Astrocyte of the spinal cord (primary cell): Measurements from ENCODE around the gene C6orf132.

ENCODE experiments used
- DNase-seq: peaks from one replicate; pipeline ENCODE4 v3.0.0; 2011; ENCODE audit warnings: low read depth, low spot score
- H3K4me3 ChIP-seq: 2 replicates; pipeline ENCODE4 v1.5.1; 2011; ENCODE audit warnings: low read depth, mild to moderate bottlenecking, low read length, moderate library complexity
- in situ Hi-C: cut with HindIII; loops from 2 replicates; pipeline ENCODE4 v1.10.0; 2017; ENCODE audit warnings: low sequenced_read_pairs
- TF ChIP-seq, protein P1 (sequence below): IDR thresholded peaks from 2 replicates; pipeline ENCODE4 v1.5.1; 2012; ENCODE audit warnings: low read depth, mild to moderate bottlenecking, low read length, inconsistent platforms

Gene C6orf132

DNA sequence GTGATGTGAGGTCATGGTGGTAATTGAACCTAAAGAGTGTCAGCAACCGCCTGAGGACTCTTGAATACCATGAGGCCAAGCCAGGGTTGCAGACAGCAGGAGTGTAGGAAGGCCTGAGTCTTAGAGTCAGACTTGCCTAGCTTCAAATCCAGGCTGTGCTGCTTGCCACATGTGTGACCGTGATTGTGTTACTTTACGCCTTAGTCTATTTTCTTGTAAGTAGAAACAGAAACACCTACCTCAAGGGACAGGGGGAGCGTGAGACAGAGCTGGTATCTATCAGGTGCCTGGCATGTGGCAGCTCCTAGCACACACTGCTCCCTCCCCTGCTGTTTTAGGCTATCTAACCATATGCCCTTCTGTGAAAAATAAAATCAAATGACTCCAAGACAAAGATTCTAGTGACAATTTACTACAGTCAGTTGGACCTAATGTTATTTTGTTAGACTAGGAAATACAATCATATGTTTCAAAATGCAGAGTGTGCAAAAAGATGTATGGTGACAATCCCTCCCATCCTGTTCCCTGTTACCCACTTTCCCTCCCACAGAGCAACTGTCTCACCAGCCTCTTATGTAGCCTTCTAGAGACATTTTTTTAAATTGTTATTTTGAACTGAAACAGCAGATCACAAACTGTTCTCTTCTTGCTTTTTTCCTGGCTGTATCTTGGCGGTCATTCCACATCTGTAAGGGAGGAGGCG, 70.4 kb downstream of the C6orf132 start:
- DNase-seq: no peak
- TF ChIP-seq, protein P1, sequence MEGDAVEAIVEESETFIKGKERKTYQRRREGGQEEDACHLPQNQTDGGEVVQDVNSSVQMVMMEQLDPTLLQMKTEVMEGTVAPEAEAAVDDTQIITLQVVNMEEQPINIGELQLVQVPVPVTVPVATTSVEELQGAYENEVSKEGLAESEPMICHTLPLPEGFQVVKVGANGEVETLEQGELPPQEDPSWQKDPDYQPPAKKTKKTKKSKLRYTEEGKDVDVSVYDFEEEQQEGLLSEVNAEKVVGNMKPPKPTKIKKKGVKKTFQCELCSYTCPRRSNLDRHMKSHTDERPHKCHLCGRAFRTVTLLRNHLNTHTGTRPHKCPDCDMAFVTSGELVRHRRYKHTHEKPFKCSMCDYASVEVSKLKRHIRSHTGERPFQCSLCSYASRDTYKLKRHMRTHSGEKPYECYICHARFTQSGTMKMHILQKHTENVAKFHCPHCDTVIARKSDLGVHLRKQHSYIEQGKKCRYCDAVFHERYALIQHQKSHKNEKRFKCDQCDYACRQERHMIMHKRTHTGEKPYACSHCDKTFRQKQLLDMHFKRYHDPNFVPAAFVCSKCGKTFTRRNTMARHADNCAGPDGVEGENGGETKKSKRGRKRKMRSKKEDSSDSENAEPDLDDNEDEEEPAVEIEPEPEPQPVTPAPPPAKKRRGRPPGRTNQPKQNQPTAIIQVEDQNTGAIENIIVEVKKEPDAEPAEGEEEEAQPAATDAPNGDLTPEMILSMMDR: no peak
- in situ Hi-C loops: no loop called here

DNA sequence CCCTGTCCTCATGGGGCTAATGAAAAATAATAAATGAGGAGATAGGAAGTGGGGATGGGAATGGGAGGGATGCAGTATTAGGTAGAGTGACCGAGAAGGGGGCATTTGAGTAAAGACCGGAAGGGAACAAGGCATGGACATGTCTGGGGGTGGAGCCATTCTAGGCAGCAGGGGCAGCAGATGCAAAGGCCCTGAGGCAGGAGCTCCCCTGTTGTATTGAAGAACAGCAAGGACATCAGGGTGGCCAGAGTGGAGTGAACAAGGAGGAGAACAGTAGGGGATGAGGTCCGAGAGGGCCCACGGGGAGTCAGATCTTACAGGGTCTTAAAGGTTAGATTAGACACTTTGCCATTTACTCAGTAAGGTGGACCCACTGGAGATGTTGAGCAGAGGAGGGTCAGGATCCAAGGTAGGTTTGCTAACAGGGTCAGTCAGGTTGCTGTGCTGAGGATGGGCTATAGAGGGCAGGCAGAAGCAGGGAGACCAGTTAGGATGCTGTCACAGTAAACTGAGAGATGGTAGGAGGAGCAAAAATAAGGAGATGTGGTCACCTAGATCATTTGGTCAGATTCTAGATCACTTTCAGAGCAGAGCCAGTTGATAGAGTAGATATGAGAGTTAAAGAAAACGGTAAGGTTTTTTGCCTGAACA, 73.4 kb downstream of the C6orf132 start:
- H3K4me3 ChIP-seq: no peak overlapping the region
- no peak for DNase-seq
- in situ Hi-C loops: no loop called here
- TF ChIP-seq, protein P1: no peak

More for the DNA sequence above, 70.4 kb downstream of the C6orf132 start:
- no peak overlapping the region for H3K4me3 ChIP-seq

DNA sequence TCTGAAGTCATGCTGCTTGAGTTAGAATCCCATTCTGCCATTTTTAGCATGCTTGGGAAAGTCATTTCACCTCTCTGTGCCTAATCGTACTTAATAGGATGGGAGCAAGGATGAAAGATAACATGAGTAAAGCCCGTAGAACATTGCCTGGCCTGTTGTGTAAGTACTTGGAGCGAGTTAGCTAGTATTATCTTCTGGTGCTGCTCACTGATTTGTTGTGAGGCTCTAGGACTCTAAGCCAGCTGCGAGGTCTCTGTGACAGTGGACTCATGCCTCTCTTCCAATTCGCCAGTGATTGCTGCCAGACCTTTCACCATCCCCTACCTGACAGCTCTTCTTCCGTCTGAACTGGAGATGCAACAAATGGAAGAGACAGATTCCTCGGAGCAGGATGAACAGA, 74.2 kb downstream of the C6orf132 start:
- in situ Hi-C loops: no loop called here
- DNase-seq: no peak
- TF ChIP-seq, protein P1: no peak
- no peak overlapping the region for H3K4me3 ChIP-seq

DNA sequence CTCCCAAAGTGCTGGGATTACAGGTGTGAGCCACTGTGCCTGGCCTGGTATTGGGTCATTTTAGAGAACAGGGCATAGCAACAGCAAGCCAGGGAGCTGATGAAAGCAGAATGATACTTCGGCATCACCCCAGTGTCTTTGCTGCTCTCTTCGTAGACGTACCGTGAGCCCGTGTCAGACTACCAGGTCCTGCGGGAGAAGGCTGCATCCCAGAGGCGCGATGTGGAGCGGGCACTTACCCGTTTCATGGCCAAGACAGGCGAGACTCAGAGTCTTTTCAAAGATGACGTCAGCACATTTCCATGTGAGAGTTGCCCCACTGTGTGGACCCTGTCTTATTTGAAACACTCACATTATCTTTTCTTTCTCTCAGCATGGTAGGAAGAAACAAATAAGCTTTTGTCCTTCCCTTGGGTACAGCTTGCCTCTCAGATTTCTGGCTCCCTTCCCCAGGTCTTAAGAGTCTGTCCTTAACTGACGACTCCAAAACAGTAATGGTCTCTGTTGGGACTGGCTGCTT, 76.2 kb downstream of the C6orf132 start:
- TF ChIP-seq, protein P1: no peak
- DNase-seq: no peak
- in situ Hi-C loops: no loop called here
- no peak overlapping the region for H3K4me3 ChIP-seq

DNA sequence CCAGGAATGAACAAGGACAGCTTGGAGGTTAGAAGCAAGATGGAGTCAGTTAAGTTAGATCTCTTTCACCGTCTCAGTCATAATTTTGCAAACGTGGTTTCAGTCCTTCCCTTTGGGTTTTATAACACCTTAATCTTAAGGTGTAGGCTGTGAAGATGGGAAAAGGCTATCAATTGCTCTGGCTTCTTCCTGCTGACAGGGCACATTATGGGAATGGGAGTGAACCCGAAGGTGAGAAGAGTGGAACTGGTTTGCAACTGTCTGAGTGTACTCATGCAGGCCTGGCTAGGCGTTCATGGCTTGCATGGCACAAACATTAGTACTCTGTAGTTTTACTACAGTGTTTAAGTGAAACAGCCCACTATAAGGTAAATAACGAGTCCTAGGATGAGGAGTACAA, 82.7 kb downstream of the C6orf132 start:
- H3K4me3 ChIP-seq: no peak overlapping the region
- TF ChIP-seq, protein P1: no peak
- no peak for DNase-seq
- in situ Hi-C loops: no loop called here

DNA sequence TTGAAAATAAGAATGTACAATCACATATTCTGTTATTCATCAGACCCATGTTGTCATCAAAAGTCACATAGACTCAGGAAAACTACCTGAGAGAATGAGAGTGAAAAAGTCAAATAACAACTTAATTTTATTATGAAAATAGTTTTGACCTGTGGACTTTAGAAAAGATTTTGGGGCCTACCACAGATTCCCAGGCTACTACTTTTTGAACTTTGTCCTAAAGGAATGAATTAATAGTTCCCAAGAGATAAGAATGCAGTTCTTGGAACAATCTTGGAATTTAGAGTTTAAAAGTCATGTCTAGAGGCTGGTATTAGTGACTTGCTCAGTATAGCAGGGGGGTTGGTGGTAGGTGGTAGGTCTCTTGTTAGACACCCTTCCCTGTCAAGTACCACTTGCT, 88.8 kb downstream of the C6orf132 start:
- in situ Hi-C loops: no loop called here
- no peak overlapping the region for H3K4me3 ChIP-seq

More for the DNA sequence above, 88.8 kb downstream of the C6orf132 start:
- no peak for DNase-seq
- TF ChIP-seq, protein P1: no peak
